Stimulated activated naive CD8-positive, alpha-beta T cell treated with anti-CD3 and anti-CD28 coated beads, Interleukin-15, amount 100 ng/mL, for 72 hours (primary cell): ENCODE results near the gene CD244.
A peak's percentile ranks its signal among the peaks of the same experiment; 100 is the strongest.

Experiments used
- ATAC-seq: fragments of 150-1000 bp; cut with Tn5 transposase; 2 replicates; pipeline ENCODE4 v1.10.0; 2021; ENCODE audit warnings: mild to moderate bottlenecking, moderate library complexity
- DNase-seq, 2 donors: peaks; one replicate each; pipeline ENCODE4 v3.0.0; 2021 to 2022
- H3K27ac Mint-ChIP-seq, 2 donors: one replicate each; pipeline ENCODE4 v1.8.0; 2022; ENCODE audit warnings: mild to moderate bottlenecking in 2 of 2, mixed read lengths in 2 of 2, moderate library complexity in 2 of 2
- H3K27me3 Mint-ChIP-seq: one replicate; pipeline ENCODE4 v1.8.0; 2022; ENCODE audit warnings: mixed read lengths
- H3K4me1 Mint-ChIP-seq: one replicate; pipeline ENCODE4 v1.8.0; 2022; ENCODE audit warnings: mild to moderate bottlenecking, mixed read lengths
- H3K4me3 Mint-ChIP-seq, 2 donors: one replicate each; pipeline ENCODE4 v1.8.0; 2022; ENCODE audit warnings: mild to moderate bottlenecking in 2 of 2, mixed read lengths in 2 of 2, moderate library complexity in 1 of 2
- H3K9me3 Mint-ChIP-seq, 2 donors: one replicate each; pipeline ENCODE4 v1.8.0; 2022; ENCODE audit warnings: mixed read lengths in 2 of 2

CD244 gene

GRCh38 chr1:160814316-160814715, 48.4 kb downstream of the CD244 start:
- peaks cover 47% of the 10 kb centered on the region for H3K4me1 Mint-ChIP-seq
- H3K27me3 Mint-ChIP-seq, result no peaks in the 10 kb centered on the region
- no peak for ATAC-seq
- H3K4me3 Mint-ChIP-seq, result no peak overlapping the region
- peaks cover 0 to 5% of the 10 kb centered on the region in 2 donors for H3K9me3 Mint-ChIP-seq
- DNase-seq, result no peak
- H3K27ac Mint-ChIP-seq, result no peak overlapping the region

- H3K4me3 Mint-ChIP-seq, result no peak overlapping the region
- H3K27me3 Mint-ChIP-seq, result no peaks in the 10 kb centered on the region
- no peak for DNase-seq
- peaks cover 54% of the 10 kb centered on the region for H3K4me1 Mint-ChIP-seq
- ATAC-seq, result peak; percentile 82
- peaks cover 0 to 5% of the 10 kb centered on the region in 2 donors for H3K9me3 Mint-ChIP-seq
- peak overlapping the region in 1 of 2 donors; percentile 2 for H3K27ac Mint-ChIP-seq
Observed at GRCh38 chr1:160813215-160813614, 49.5 kb downstream of the CD244 start.

GRCh38 chr1:160811147-160811546, 51.5 kb downstream of the CD244 start:
- H3K4me3 Mint-ChIP-seq, result no peak overlapping the region
- H3K27ac Mint-ChIP-seq, result peak overlapping the region in 1 of 2 donors; percentile 20
- H3K4me1 Mint-ChIP-seq, result peaks cover 74% of the 10 kb centered on the region
- no peak for ATAC-seq
- no peaks in the 10 kb centered on the region for H3K27me3 Mint-ChIP-seq
- peaks cover 14 to 17% of the 10 kb centered on the region in 2 donors for H3K9me3 Mint-ChIP-seq
- DNase-seq, result no peak

- H3K4me1 Mint-ChIP-seq, result peaks cover 81% of the 10 kb centered on the region
- H3K27ac Mint-ChIP-seq, result no peak overlapping the region
- H3K9me3 Mint-ChIP-seq, result peaks cover 16 to 24% of the 10 kb centered on the region in 2 donors
- ATAC-seq (no peak), DNase-seq (no peak)
- no peaks in the 10 kb centered on the region for H3K27me3 Mint-ChIP-seq
- H3K4me3 Mint-ChIP-seq, result no peak overlapping the region
Observed at GRCh38 chr1:160810486-160810885, 52.2 kb downstream of the CD244 start.

GRCh38 chr1:160808289-160808688, 54.4 kb downstream of the CD244 start:
- no peak for DNase-seq
- Mint-ChIP-seq H3K9me3 (peaks cover 16 to 24% of the 10 kb centered on the region in 2 donors), H3K4me1 (peaks cover 92% of the 10 kb centered on the region), H3K27me3 (no peaks in the 10 kb centered on the region), H3K27ac (no peak overlapping the region), H3K4me3 (peak overlapping the region in 1 of 2 donors; percentile 41)
- no peak for ATAC-seq

GRCh38 chr1:160807738-160808137, 54.9 kb downstream of the CD244 start:
- no peaks in the 10 kb centered on the region for H3K27me3 Mint-ChIP-seq
- peaks cover 92% of the 10 kb centered on the region for H3K4me1 Mint-ChIP-seq
- peak overlapping the region in 1 of 2 donors; percentile 51 for H3K27ac Mint-ChIP-seq
- H3K9me3 Mint-ChIP-seq, result peaks cover 16 to 24% of the 10 kb centered on the region in 2 donors
- peak overlapping the region; percentile 42 to 66 for H3K4me3 Mint-ChIP-seq
- DNase-seq, result no peak
- ATAC-seq, result no peak

GRCh38 chr1:160807247-160807646, 55.4 kb downstream of the CD244 start:
- ATAC-seq (peak; percentile 74), DNase-seq (no peak)
- Mint-ChIP-seq H3K27ac (peak overlapping the region; percentile 51 to 54), H3K9me3 (peaks cover 16 to 24% of the 10 kb centered on the region in 2 donors), H3K4me3 (peak overlapping the region; percentile 42 to 66), H3K4me1 (peaks cover 94% of the 10 kb centered on the region), H3K27me3 (no peaks in the 10 kb centered on the region)

- DNase-seq (no peak), ATAC-seq (no peak)
- H3K4me1 Mint-ChIP-seq, result peaks cover 94% of the 10 kb centered on the region
- H3K9me3 Mint-ChIP-seq, result peaks cover 16 to 20% of the 10 kb centered on the region in 2 donors
- H3K4me3 Mint-ChIP-seq, result peak overlapping the region; percentile 66 to 78
- peak overlapping the region; percentile 51 to 54 for H3K27ac Mint-ChIP-seq
- no peaks in the 10 kb centered on the region for H3K27me3 Mint-ChIP-seq
Observed at GRCh38 chr1:160806784-160807183, 55.9 kb downstream of the CD244 start.

- peaks cover 16 to 20% of the 10 kb centered on the region in 2 donors for H3K9me3 Mint-ChIP-seq
- peak overlapping the region; percentile 34 to 78 for H3K4me3 Mint-ChIP-seq
- H3K27ac Mint-ChIP-seq, result peak overlapping the region in 1 of 2 donors; percentile 74
- DNase-seq (no peak), ATAC-seq (peak; percentile 87)
- H3K27me3 Mint-ChIP-seq, result no peaks in the 10 kb centered on the region
- peaks cover 94% of the 10 kb centered on the region for H3K4me1 Mint-ChIP-seq
Observed at GRCh38 chr1:160806109-160806665, 56.5 kb downstream of the CD244 start.

GRCh38 chr1:160801836-160802580, 60.7 kb downstream of the CD244 start:
- no peak for DNase-seq
- peak overlapping the region; percentile 81 to 83 for H3K4me3 Mint-ChIP-seq

GRCh38 chr1:160800645-160801408, 61.9 kb downstream of the CD244 start:
- H3K4me3 Mint-ChIP-seq, result peak overlapping the region; percentile 81 to 83
- no peaks in the 10 kb centered on the region for H3K27me3 Mint-ChIP-seq
- ATAC-seq, result peak; percentile 46
- DNase-seq, result no peak
- peaks cover 75% of the 10 kb centered on the region for H3K4me1 Mint-ChIP-seq
- H3K27ac Mint-ChIP-seq, result peak overlapping the region; percentile 81 to 93
- H3K9me3 Mint-ChIP-seq, result peaks cover 0 to 4% of the 10 kb centered on the region in 2 donors

More at GRCh38 chr1:160801836-160802580, 60.7 kb downstream of the CD244 start:
- Mint-ChIP-seq H3K9me3 (peaks cover 11 to 16% of the 10 kb centered on the region in 2 donors), H3K27ac (no peak overlapping the region), H3K27me3 (no peaks in the 10 kb centered on the region), H3K4me1 (peaks cover 83% of the 10 kb centered on the region)
- ATAC-seq, result no peak

- DNase-seq, result no peak
- ATAC-seq, result no peak
- H3K9me3 Mint-ChIP-seq, result no peaks in the 10 kb centered on the region
- no peaks in the 10 kb centered on the region for H3K27me3 Mint-ChIP-seq
- H3K4me1 Mint-ChIP-seq, result peaks cover 75% of the 10 kb centered on the region
- peak overlapping the region; percentile 92 to 98 for H3K27ac Mint-ChIP-seq
- peak overlapping the region; percentile 83 to 93 for H3K4me3 Mint-ChIP-seq
Observed at GRCh38 chr1:160800142-160800541, 62.5 kb downstream of the CD244 start.

GRCh38 chr1:160799641-160800040, 63.0 kb downstream of the CD244 start:
- Mint-ChIP-seq H3K27me3 (no peaks in the 10 kb centered on the region), H3K27ac (peak overlapping the region; percentile 92 to 98), H3K9me3 (no peaks in the 10 kb centered on the region), H3K4me3 (peak overlapping the region; percentile 83 to 93), H3K4me1 (peaks cover 75% of the 10 kb centered on the region)
- no peak for DNase-seq
- no peak for ATAC-seq

- peaks cover 70% of the 10 kb centered on the region for H3K4me1 Mint-ChIP-seq
- H3K27me3 Mint-ChIP-seq, result no peaks in the 10 kb centered on the region
- DNase-seq (no peak), ATAC-seq (no peak)
- peak overlapping the region; percentile 83 to 93 for H3K4me3 Mint-ChIP-seq
- H3K27ac Mint-ChIP-seq, result peak overlapping the region; percentile 98
- no peaks in the 10 kb centered on the region for H3K9me3 Mint-ChIP-seq
Observed at GRCh38 chr1:160798439-160798838, 64.2 kb downstream of the CD244 start.

GRCh38 chr1:160797861-160798273, 64.8 kb downstream of the CD244 start:
- Mint-ChIP-seq H3K4me1 (peaks cover 65% of the 10 kb centered on the region), H3K9me3 (no peaks in the 10 kb centered on the region), H3K4me3 (peak overlapping the region; percentile 83 to 93), H3K27ac (peak overlapping the region; percentile 98), H3K27me3 (no peaks in the 10 kb centered on the region)
- DNase-seq (peak; percentile 51 to 79), ATAC-seq (peak; percentile 78)
